SK-N-SH (cell line): Measurements from ENCODE around the gene SIGLEC15. TPM values are rescaled to one million over a fixed set of nuclear protein-coding genes. Genes with fewer than 3 reads are reported as not detected.
A peak's percentile ranks its signal among the peaks of the same experiment; 100 is the strongest.

Experiments used
- CTCF ChIA-PET: fragments of 300-600, 350-600 bp; formaldehyde crosslinking; extraction: SDS; loops from one replicate; lab custom pipeline; 2021; lab: Yijun Ruan, JAX
- POLR2A ChIA-PET: fragments of 350-600 bp; sonication (Branson Sonifier 250); formaldehyde crosslinking; extraction: SDS; loops from one replicate; lab custom pipeline; 2020; ENCODE audit warnings: antibody characterized with exemption, inconsistent platforms; lab: Yijun Ruan, JAX
- DNase-seq: peaks from one replicate; pipeline ENCODE4 v3.0.0; 2012
- H2AFZ ChIP-seq: fragments of 200-600 bp; sonication (generic); 2 replicates; pipeline ENCODE4 v1.8.1; 2016; ENCODE audit warnings: antibody characterized with exemption, mild to moderate bottlenecking, low read depth
- H3F3A ChIP-seq: fragments of 200-600 bp; sonication (generic); replicated peaks from 2 replicates; pipeline ENCODE3; 2016; ENCODE audit warnings: antibody characterized with exemption, mild to moderate bottlenecking; ENCODE audit not compliant: insufficient read depth
- H3K27ac ChIP-seq, 2 experiments: fragments of 200-500 bp in 1 of 2; fragments of 200-600 bp in 1 of 2; sonication (Bioruptor generic) in 1 of 2; sonication (generic), shearing (Covaris generic) in 1 of 2; 2 replicates each; pipeline versions ENCODE4 v1.5.1 to v1.6.1; 2014 to 2016; ENCODE audit warnings: low read depth in 2 of 2, inconsistent platforms in 1 of 2, low read length in 1 of 2, mild to moderate bottlenecking in 1 of 2, mixed read lengths in 1 of 2
- H3K27me3 ChIP-seq: fragments of 200-600 bp; sonication (generic), shearing (Covaris generic); 2 replicates; pipeline ENCODE4 v1.6.1; 2016; ENCODE audit warnings: mixed run types; ENCODE audit not compliant: insufficient read depth
- H3K36me3 ChIP-seq, 2 experiments: fragments of 200-500 bp in 1 of 2; fragments of 200-600 bp in 1 of 2; sonication (Bioruptor generic) in 1 of 2; sonication (generic) in 1 of 2; replicated peaks in 1 of 2; 2 replicates each; pipeline versions ENCODE3 to v1.5.1; 2014 to 2016; ENCODE audit warnings: low read length in 1 of 2, mild to moderate bottlenecking in 1 of 2; ENCODE audit not compliant: insufficient read depth in 2 of 2, control insufficient read depth in 1 of 2
- H3K4me1 ChIP-seq, 2 experiments: fragments of 200-500 bp in 1 of 2; fragments of 200-600 bp in 1 of 2; sonication (Bioruptor generic) in 1 of 2; sonication (generic), shearing (Covaris generic) in 1 of 2; 2 replicates each; pipeline versions ENCODE4 v1.5.1 to v1.6.1; 2014 to 2016; ENCODE audit warnings: low read depth in 1 of 2, low read length in 1 of 2, mixed run types in 1 of 2; ENCODE audit not compliant: insufficient read depth in 2 of 2, control insufficient read depth in 1 of 2
- H3K4me2 ChIP-seq: fragments of 200-600 bp; sonication (generic), shearing (Covaris generic); 2 replicates; pipeline ENCODE4 v1.6.1; 2017; ENCODE audit warnings: mixed run types
- H3K4me3 ChIP-seq, 2 experiments: fragments of 200-500 bp in 1 of 2; fragments of 200-600 bp in 1 of 2; sonication (Bioruptor generic) in 1 of 2; sonication (generic), shearing (Covaris generic) in 1 of 2; 2 replicates each; pipeline versions ENCODE4 v1.5.1 to v1.8.1; 2014 to 2016; ENCODE audit warnings: low read depth in 2 of 2, inconsistent platforms in 1 of 2, low read length in 1 of 2, mild to moderate bottlenecking in 1 of 2, mixed read lengths in 1 of 2, moderate library complexity in 1 of 2
- H3K79me2 ChIP-seq: fragments of 200-600 bp; sonication (generic); 2 replicates; pipeline ENCODE4 v1.8.1; 2017; ENCODE audit warnings: mild to moderate bottlenecking; ENCODE audit not compliant: insufficient read depth
- H3K9ac ChIP-seq: fragments of 200-600 bp; sonication (generic); 2 replicates; pipeline ENCODE4 v1.6.1; 2017; ENCODE audit warnings: mixed run types
- H3K9me2 ChIP-seq: fragments of 200-600 bp; sonication (generic); 2 replicates; pipeline ENCODE4 v1.6.1; 2017; ENCODE audit warnings: mixed run types
- H3K9me3 ChIP-seq: fragments of 200-600 bp; sonication (generic); 2 replicates; pipeline ENCODE4 v1.6.1; 2017; ENCODE audit warnings: mixed run types, mild to moderate bottlenecking, moderate library complexity
- H4K20me1 ChIP-seq: fragments of 200-600 bp; sonication (generic); 2 replicates; pipeline ENCODE4 v1.6.1; 2017; ENCODE audit warnings: mild to moderate bottlenecking, mixed run types; ENCODE audit not compliant: insufficient read depth
- CHD2 ChIP-seq: fragments of 150-350 bp; IDR thresholded peaks from 2 replicates; pipeline ENCODE4 v1.6.1; 2018; ENCODE audit warnings: low read length; ENCODE audit not compliant: partially characterized antibody
- FOSL2 ChIP-seq: IDR thresholded peaks from 2 replicates; pipeline ENCODE4 v1.4.0; 2012; ENCODE audit warnings: low read depth, mild to moderate bottlenecking, moderate library complexity, borderline replicate concordance
- FOXJ3 ChIP-seq: sonication (generic); formaldehyde crosslinking; IDR thresholded peaks from 2 replicates; pipeline ENCODE4 v1.5.1; 2020; ENCODE audit warnings: mild to moderate bottlenecking, missing genetic modification reagents
- FOXM1 ChIP-seq: IDR thresholded peaks from 2 replicates; pipeline ENCODE4 v1.4.0; 2012; ENCODE audit warnings: low read depth, mild to moderate bottlenecking
- JUND ChIP-seq: IDR thresholded peaks from 2 replicates; pipeline ENCODE4 v1.4.0; 2012
- MEF2A ChIP-seq: IDR thresholded peaks from 2 replicates; pipeline ENCODE4 v1.4.0; 2012; ENCODE audit warnings: low read depth, borderline replicate concordance
- NFIC ChIP-seq: IDR thresholded peaks from 2 replicates; pipeline ENCODE4 v1.4.0; 2012; ENCODE audit warnings: borderline replicate concordance
- RAD21 ChIP-seq: IDR thresholded peaks from 2 replicates; pipeline ENCODE4 v1.6.1; 2012; ENCODE audit warnings: mild to moderate bottlenecking, low read length
- RFX5 ChIP-seq: IDR thresholded peaks from 2 replicates; pipeline ENCODE4 v1.6.1; 2012; ENCODE audit warnings: mild to moderate bottlenecking, improper control_type of control experiment, low read length
- RXRA ChIP-seq: IDR thresholded peaks from 2 replicates; pipeline ENCODE4 v1.4.0; 2012; ENCODE audit warnings: low read depth, mild to moderate bottlenecking, borderline replicate concordance
- SMC3 ChIP-seq: IDR thresholded peaks from 2 replicates; pipeline ENCODE4 v1.6.1; 2012; ENCODE audit warnings: low read depth, low read length, improper control_type of control experiment
- TAF1 ChIP-seq: IDR thresholded peaks from 2 replicates; pipeline ENCODE4 v1.6.1; 2012; ENCODE audit warnings: low read depth, mild to moderate bottlenecking, low read length, moderate library complexity, borderline replicate concordance
- TCF12 ChIP-seq: IDR thresholded peaks from 2 replicates; pipeline ENCODE4 v1.4.0; 2012
- YY1 ChIP-seq: IDR thresholded peaks from 2 replicates; pipeline ENCODE4 v1.4.0; 2012; ENCODE audit warnings: low read depth, mild to moderate bottlenecking
- WGBS: methylation state at CpG from one replicate; pipeline ENCODE4 v1.1.6; 2017; ENCODE audit warnings: low lambda C conversion rate; 5-methylcytosine and 5-hydroxymethylcytosine counted together
- polyA plus RNA-seq, 3 experiments: library from polyadenylated mRNA; depleted of rRNA; stranded (reverse); fragments of >200 nt; gene quantifications; 2 replicates each; pipeline ENCODE4 v1.2.3, GENCODE V29; 2012
- TF ChIP-seq, protein P1 (sequence below): IDR thresholded peaks from 2 replicates; pipeline ENCODE4; 2012
- TF ChIP-seq, protein P2 (sequence below): fragments of 150-350 bp; IDR thresholded peaks from 2 replicates; pipeline ENCODE4 v1.6.1; 2017; ENCODE audit warnings: antibody characterized with exemption, low read length, low read depth, borderline replicate concordance
- TF ChIP-seq, protein P3 (sequence below): IDR thresholded peaks from 2 replicates; pipeline ENCODE4 v1.4.0; 2012; ENCODE audit warnings: low read depth, borderline replicate concordance

The SIGLEC15 gene
- 0.10 and 0.19 TPM in 2 replicates for polyA plus RNA-seq (2012; rRNA removed)
- polyA plus RNA-seq (2012; cell fraction: cytosol; rRNA removed) = 0.10 and 0.12 TPM in 2 replicates
- polyA plus RNA-seq (2012; cell fraction: nucleus; rRNA removed) = 0.04 and 0.11 TPM in 2 replicates

DNA sequence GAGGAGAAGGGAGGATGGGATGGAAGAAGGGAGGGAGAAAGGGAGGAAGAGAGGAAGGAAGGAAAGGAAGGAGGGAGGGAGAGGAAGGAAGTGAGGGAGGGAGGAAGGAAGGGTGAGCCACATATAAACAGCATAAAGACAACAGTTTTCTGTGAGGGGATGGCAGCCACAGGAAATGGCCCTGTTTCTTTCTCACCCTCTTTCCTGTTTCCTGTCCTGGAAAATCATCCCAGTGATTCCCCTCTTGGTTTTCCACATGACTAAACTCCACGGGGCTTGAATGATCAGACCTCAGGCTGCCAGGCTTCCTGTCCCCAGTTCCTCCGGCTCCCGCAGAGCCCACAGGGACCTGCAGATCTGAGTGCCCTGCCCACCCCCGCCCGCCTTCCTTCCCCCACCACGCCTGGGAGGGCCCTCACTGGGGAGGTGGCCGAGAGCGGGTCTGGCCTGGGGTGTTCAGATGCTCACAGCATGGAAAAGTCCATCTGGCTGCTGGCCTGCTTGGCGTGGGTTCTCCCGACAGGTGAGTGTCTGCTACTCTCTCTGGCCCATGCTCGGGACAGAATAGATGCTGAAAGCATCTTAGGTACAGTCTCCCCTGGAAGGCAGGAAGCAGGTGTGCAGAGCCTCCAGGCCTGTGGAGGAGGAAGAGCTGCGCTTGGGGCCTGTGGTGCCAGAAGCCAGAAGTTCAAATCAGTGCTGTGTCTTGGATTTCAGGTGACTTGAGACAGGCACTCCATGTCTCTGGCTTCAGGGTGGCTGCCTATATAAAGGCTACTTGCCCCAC, at the start of gene SIGLEC15:
Gene SIGLEC15 (plus strand): TSS at position 418 of the 787 bp plus-strand sequence. CDS start 54 bp downstream, at position 472.
- no peak within 1 kb of the TSS for H3K27ac ChIP-seq
- H3K9me2 ChIP-seq = no peaks in the 10 kb centered on the region
- H3K4me1 ChIP-seq = peaks cover 0 to 11% of the 10 kb centered on the region in 2 experiments; a peak in 2 of 4 replicates
- DNase-seq = no peak
- H2AFZ ChIP-seq = peak within 1 kb of the TSS; percentile 41; the same call in 1 of the 2 replicates
- H4K20me1 ChIP-seq = no peaks in the 10 kb centered on the region
- no peak within 1 kb of the TSS for H3K9ac ChIP-seq
- 85% methylated on average over 8 of the region's 12 CpGs for WGBS
- TF ChIP-seq FOXM1 = no peak
- TF ChIP-seq, protein P1, sequence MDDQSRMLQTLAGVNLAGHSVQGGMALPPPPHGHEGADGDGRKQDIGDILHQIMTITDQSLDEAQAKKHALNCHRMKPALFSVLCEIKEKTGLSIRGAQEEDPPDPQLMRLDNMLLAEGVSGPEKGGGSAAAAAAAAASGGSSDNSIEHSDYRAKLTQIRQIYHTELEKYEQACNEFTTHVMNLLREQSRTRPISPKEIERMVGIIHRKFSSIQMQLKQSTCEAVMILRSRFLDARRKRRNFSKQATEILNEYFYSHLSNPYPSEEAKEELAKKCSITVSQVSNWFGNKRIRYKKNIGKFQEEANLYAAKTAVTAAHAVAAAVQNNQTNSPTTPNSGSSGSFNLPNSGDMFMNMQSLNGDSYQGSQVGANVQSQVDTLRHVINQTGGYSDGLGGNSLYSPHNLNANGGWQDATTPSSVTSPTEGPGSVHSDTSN = no peak
- no peak for TF ChIP-seq TAF1
- TF ChIP-seq YY1 = no peak
- TF ChIP-seq CHD2 = no peak
- TF ChIP-seq, protein P2, sequence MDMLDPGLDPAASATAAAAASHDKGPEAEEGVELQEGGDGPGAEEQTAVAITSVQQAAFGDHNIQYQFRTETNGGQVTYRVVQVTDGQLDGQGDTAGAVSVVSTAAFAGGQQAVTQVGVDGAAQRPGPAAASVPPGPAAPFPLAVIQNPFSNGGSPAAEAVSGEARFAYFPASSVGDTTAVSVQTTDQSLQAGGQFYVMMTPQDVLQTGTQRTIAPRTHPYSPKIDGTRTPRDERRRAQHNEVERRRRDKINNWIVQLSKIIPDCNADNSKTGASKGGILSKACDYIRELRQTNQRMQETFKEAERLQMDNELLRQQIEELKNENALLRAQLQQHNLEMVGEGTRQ = no peak
- no peak for TF ChIP-seq TCF12
- TF ChIP-seq FOXJ3 (CRISPR knock-in tag) = no peak
- no peak for TF ChIP-seq RXRA
- no peak for TF ChIP-seq NFIC
- TF ChIP-seq MEF2A = no peak
- no peak for TF ChIP-seq RAD21
- no peak for TF ChIP-seq RFX5
- TF ChIP-seq SMC3 = no peak
- TF ChIP-seq, protein P3, sequence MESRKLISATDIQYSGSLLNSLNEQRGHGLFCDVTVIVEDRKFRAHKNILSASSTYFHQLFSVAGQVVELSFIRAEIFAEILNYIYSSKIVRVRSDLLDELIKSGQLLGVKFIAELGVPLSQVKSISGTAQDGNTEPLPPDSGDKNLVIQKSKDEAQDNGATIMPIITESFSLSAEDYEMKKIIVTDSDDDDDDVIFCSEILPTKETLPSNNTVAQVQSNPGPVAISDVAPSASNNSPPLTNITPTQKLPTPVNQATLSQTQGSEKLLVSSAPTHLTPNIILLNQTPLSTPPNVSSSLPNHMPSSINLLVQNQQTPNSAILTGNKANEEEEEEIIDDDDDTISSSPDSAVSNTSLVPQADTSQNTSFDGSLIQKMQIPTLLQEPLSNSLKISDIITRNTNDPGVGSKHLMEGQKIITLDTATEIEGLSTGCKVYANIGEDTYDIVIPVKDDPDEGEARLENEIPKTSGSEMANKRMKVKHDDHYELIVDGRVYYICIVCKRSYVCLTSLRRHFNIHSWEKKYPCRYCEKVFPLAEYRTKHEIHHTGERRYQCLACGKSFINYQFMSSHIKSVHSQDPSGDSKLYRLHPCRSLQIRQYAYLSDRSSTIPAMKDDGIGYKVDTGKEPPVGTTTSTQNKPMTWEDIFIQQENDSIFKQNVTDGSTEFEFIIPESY = no peak
- no peak for TF ChIP-seq JUND
- no peak for TF ChIP-seq FOSL2
- no peaks in the 10 kb centered on the region for H3K79me2 ChIP-seq
- ChIA-PET POLR2A (no interaction called here), CTCF (interaction anchor here (1.1 kb wide), 1 partner anchor 55 kb away, joined by 3 read pairs; no protein-coding TSS in a partner anchor)
- no peak within 1 kb of the TSS for H3K4me2 ChIP-seq
- no peaks in the 10 kb centered on the region for H3K27me3 ChIP-seq
- no peaks in the 10 kb centered on the region for H3K36me3 ChIP-seq
- no peak within 1 kb of the TSS for H3K4me3 ChIP-seq
- no peaks in the 10 kb centered on the region for H3F3A ChIP-seq
- H3K9me3 ChIP-seq = no peaks in the 10 kb centered on the region
